ENCODE results near the gene HSD3B7.

Gene HSD3B7

DNA sequence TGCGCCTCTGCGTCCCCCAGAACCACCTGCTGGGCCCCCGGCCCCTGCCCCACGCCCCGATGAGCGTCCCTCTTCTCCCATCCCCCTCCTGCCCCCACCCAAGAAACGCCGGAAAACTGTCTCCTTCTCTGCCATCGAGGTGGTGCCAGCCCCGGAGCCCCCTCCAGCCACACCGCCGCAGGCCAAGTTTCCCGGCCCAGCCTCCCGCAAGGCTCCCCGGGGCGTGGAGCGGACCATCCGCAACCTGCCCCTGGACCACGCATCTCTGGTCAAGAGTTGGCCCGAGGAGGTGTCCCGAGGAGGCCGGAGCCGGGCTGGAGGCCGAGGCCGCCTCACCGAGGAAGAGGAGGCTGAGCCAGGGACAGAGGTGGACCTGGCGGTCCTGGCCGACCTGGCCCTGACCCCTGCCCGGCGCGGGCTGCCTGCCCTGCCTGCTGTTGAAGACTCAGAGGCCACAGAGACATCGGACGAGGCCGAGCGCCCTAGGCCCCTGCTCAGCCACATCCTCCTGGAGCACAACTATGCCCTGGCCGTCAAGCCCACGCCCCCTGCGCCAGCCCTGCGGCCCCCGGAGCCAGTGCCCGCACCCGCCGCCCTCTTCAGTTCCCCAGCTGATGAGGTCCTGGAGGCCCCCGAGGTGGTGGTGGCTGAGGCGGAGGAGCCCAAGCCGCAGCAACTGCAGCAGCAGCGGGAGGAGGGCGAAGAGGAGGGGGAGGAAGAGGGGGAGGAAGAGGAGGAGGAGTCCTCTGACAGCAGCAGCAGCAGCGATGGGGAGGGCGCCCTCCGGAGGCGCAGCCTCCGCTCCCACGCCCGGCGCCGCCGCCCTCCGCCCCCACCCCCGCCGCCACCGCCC, 5.6 kb upstream of the HSD3B7 start:
- TF ChIP-seq POLR2AphosphoS5 (IDR thresholded peaks at IDR 0.05; ENCODE audit: low read depth, low read length) (no peak), SIN3A (IDR thresholded peaks at IDR 0.05; ENCODE audit: borderline replicate concordance, insufficient read depth, low read length) (no peak), FOXP2 (optimal IDR thresholded peaks at IDR 0.05; ENCODE audit: borderline replicate concordance, extremely low read depth, extremely low read length, insufficient read depth) (no peak), TAF1 (IDR thresholded peaks at IDR 0.05; ENCODE audit: borderline replicate concordance, insufficient read depth, low read length) (no peak)
- TF ChIP-seq, protein P1, sequence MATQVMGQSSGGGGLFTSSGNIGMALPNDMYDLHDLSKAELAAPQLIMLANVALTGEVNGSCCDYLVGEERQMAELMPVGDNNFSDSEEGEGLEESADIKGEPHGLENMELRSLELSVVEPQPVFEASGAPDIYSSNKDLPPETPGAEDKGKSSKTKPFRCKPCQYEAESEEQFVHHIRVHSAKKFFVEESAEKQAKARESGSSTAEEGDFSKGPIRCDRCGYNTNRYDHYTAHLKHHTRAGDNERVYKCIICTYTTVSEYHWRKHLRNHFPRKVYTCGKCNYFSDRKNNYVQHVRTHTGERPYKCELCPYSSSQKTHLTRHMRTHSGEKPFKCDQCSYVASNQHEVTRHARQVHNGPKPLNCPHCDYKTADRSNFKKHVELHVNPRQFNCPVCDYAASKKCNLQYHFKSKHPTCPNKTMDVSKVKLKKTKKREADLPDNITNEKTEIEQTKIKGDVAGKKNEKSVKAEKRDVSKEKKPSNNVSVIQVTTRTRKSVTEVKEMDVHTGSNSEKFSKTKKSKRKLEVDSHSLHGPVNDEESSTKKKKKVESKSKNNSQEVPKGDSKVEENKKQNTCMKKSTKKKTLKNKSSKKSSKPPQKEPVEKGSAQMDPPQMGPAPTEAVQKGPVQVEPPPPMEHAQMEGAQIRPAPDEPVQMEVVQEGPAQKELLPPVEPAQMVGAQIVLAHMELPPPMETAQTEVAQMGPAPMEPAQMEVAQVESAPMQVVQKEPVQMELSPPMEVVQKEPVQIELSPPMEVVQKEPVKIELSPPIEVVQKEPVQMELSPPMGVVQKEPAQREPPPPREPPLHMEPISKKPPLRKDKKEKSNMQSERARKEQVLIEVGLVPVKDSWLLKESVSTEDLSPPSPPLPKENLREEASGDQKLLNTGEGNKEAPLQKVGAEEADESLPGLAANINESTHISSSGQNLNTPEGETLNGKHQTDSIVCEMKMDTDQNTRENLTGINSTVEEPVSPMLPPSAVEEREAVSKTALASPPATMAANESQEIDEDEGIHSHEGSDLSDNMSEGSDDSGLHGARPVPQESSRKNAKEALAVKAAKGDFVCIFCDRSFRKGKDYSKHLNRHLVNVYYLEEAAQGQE (IDR thresholded peaks at IDR 0.05; ENCODE audit: insufficient read depth in 1 of 2, low read depth in 2 of 2, low read length in 2 of 2): no peak

DNA sequence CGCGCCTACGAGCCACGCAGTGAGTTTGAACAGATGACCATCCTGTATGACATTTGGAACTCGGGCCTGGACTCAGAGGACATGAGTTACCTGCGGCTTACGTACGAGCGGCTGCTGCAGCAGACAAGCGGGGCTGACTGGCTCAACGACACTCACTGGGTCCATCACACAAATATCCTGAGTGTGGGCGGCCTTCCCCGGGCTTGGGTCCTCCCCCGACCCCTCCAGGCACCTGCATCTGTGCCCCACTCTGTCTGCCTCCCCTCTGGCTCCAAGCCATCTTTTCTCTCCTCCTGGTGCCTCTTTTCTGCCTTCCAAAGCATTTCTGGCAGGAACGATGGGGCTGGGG, 5.0 kb upstream of the HSD3B7 start:
- TF ChIP-seq FOXP2 (optimal IDR thresholded peaks at IDR 0.05; ENCODE audit: borderline replicate concordance, extremely low read depth, extremely low read length, insufficient read depth): no peak
- no peak for TF ChIP-seq SIN3A (IDR thresholded peaks at IDR 0.05; ENCODE audit: borderline replicate concordance, insufficient read depth, low read length)
- no peak for TF ChIP-seq POLR2AphosphoS5 (IDR thresholded peaks at IDR 0.05; ENCODE audit: low read depth, low read length)
- TF ChIP-seq, protein P1 (IDR thresholded peaks at IDR 0.05; ENCODE audit: insufficient read depth in 1 of 2, low read depth in 2 of 2, low read length in 2 of 2): no peak
- TF ChIP-seq TAF1 (IDR thresholded peaks at IDR 0.05; ENCODE audit: borderline replicate concordance, insufficient read depth, low read length): no peak

DNA sequence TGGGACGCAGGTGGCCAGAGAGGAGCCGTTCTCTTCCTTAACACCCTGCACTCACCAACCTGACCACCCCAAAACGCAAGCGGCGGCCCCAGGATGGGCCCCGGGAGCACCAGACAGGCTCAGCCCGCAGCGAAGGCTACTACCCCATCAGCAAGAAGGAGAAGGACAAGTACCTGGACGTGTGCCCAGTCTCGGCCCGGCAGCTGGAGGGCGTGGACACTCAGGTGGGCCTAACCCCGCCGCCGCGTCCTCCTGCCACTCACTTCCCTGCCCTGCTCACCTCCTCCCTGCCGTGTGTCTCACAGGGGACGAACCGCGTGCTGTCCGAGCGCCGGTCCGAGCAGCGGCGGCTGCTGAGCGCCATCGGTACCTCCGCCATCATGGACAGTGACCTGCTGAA, 4.6 kb upstream of the HSD3B7 start:
- TF ChIP-seq TAF1 (IDR thresholded peaks at IDR 0.05; ENCODE audit: borderline replicate concordance, insufficient read depth, low read length) (no peak), POLR2AphosphoS5 (IDR thresholded peaks at IDR 0.05; ENCODE audit: low read depth, low read length) (no peak), SIN3A (IDR thresholded peaks at IDR 0.05; ENCODE audit: borderline replicate concordance, insufficient read depth, low read length) (no peak), FOXP2 (optimal IDR thresholded peaks at IDR 0.05; ENCODE audit: borderline replicate concordance, extremely low read depth, extremely low read length, insufficient read depth) (no peak)
- TF ChIP-seq, protein P1 (IDR thresholded peaks at IDR 0.05; ENCODE audit: insufficient read depth in 1 of 2, low read depth in 2 of 2, low read length in 2 of 2): no peak

DNA sequence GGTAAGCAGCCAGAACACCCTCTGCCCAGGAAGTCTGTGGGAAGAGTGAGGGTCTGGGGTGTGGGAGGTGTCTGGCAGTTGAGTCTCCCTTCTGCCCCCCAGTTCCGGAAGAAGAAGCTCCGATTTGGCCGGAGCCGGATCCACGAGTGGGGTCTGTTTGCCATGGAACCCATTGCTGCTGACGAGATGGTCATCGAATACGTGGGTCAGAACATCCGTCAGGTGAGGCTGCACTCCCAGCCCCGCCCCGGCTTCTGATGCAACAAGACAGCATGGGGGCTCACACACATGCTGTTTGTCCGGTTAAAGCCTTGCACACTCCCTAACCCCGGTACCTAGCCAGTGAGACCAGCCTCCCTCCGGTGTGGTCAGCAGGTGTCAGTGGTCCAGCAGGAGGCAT, 4.0 kb upstream of the HSD3B7 start:
- TF ChIP-seq SIN3A (IDR thresholded peaks at IDR 0.05; ENCODE audit: borderline replicate concordance, insufficient read depth, low read length): no peak
- TF ChIP-seq, protein P1 (IDR thresholded peaks at IDR 0.05; ENCODE audit: insufficient read depth in 1 of 2, low read depth in 2 of 2, low read length in 2 of 2): no peak
- TF ChIP-seq TAF1 (IDR thresholded peaks at IDR 0.05; ENCODE audit: borderline replicate concordance, insufficient read depth, low read length): no peak
- no peak for TF ChIP-seq FOXP2 (optimal IDR thresholded peaks at IDR 0.05; ENCODE audit: borderline replicate concordance, extremely low read depth, extremely low read length, insufficient read depth)
- no peak for TF ChIP-seq POLR2AphosphoS5 (IDR thresholded peaks at IDR 0.05; ENCODE audit: low read depth, low read length)

Measured in PFSK-1 (cell line).